KOPT-K1 (cell line): ENCODE measurements around the gene MYL5.
A peak's percentile ranks its signal among the peaks of the same experiment; 100 is the strongest.
"Not testable (repeated sequence)": the region's sequence is repeated elsewhere in the genome, so short reads cannot be mapped to it uniquely, and the experiment has no call there.

Experiments
- H3K27ac ChIP-seq: fragments of 200-600 bp; sonication (generic); 2 replicates; pipeline ENCODE4 v1.5.1; 2016; ENCODE audit warnings: antibody characterized with exemption, mild to moderate bottlenecking, low read depth, low read length; ENCODE audit not compliant: poor library complexity, severe bottlenecking
- H3K36me3 ChIP-seq: fragments of 200-600 bp; sonication (generic); 2 replicates; pipeline ENCODE4 v1.5.1; 2017; ENCODE audit warnings: antibody characterized with exemption, mild to moderate bottlenecking, low read length, moderate library complexity; ENCODE audit not compliant: insufficient read depth
- H3K9me3 ChIP-seq: fragments of 200-600 bp; sonication (generic); 2 replicates; pipeline ENCODE4 v1.5.1; 2017; ENCODE audit warnings: antibody characterized with exemption, low read length, mild to moderate bottlenecking; ENCODE audit not compliant: insufficient read depth, poor library complexity, severe bottlenecking

Gene MYL5

GRCh38 chr4:659851-660250, 14.5 kb upstream of the MYL5 start:
- Histone ChIP-seq H3K27ac (no peak overlapping the region), H3K36me3 (peaks cover 34% of the 10 kb centered on the region; the same call in 1 of the 2 replicates), H3K9me3 (no peaks in the 10 kb centered on the region)

GRCh38 chr4:660401-660800, 13.9 kb upstream of the MYL5 start:
- no peaks in the 10 kb centered on the region for H3K9me3 ChIP-seq
- peaks cover 34% of the 10 kb centered on the region; the same call in 1 of the 2 replicates for H3K36me3 ChIP-seq
- H3K27ac ChIP-seq = no peak overlapping the region

GRCh38 chr4:661231-661630, 13.1 kb upstream of the MYL5 start:
- H3K9me3 ChIP-seq = no peaks in the 10 kb centered on the region

GRCh38 chr4:661881-662761, 12.2 kb upstream of the MYL5 start:
- peaks cover 34% of the 10 kb centered on the region; the same call in 1 of the 2 replicates for H3K36me3 ChIP-seq
- H3K27ac ChIP-seq = no peak overlapping the region
- H3K9me3 ChIP-seq = no peaks in the 10 kb centered on the region

More at GRCh38 chr4:661231-661630, 13.1 kb upstream of the MYL5 start:
- no peak overlapping the region for H3K27ac ChIP-seq
- peaks cover 34% of the 10 kb centered on the region; the same call in 1 of the 2 replicates for H3K36me3 ChIP-seq

- peak overlapping the region; percentile 89 for H3K27ac ChIP-seq
Measured at GRCh38 chr4:663046-663437, 11.3 kb upstream of the MYL5 start.

GRCh38 chr4:663438-664428, 10.6 kb upstream of the MYL5 start:
- Histone ChIP-seq H3K9me3 (no peaks in the 10 kb centered on the region), H3K36me3 (peaks cover 34% of the 10 kb centered on the region; the same call in 1 of the 2 replicates), H3K27ac (peak overlapping the region; percentile 89)

More at GRCh38 chr4:663046-663437, 11.3 kb upstream of the MYL5 start:
- H3K36me3 ChIP-seq = peaks cover 34% of the 10 kb centered on the region; the same call in 1 of the 2 replicates
- no peaks in the 10 kb centered on the region for H3K9me3 ChIP-seq

GRCh38 chr4:664713-665231, 9.6 kb upstream of the MYL5 start:
- Histone ChIP-seq H3K36me3 (peaks cover 26% of the 10 kb centered on the region; the same call in 1 of the 2 replicates), H3K9me3 (no peaks in the 10 kb centered on the region), H3K27ac (peak overlapping the region; percentile 89)

GRCh38 chr4:665381-665750, 9.0 kb upstream of the MYL5 start:
- no peaks in the 10 kb centered on the region for H3K9me3 ChIP-seq
- H3K36me3 ChIP-seq = peaks cover 21% of the 10 kb centered on the region; the same call in 1 of the 2 replicates
- no peak overlapping the region for H3K27ac ChIP-seq

GRCh38 chr4:665751-666435, 8.4 kb upstream of the MYL5 start:
- Histone ChIP-seq H3K9me3 (no peaks in the 10 kb centered on the region), H3K27ac (no peak overlapping the region), H3K36me3 (peaks cover 21% of the 10 kb centered on the region; the same call in 1 of the 2 replicates)

- no peak overlapping the region for H3K27ac ChIP-seq
- H3K9me3 ChIP-seq = no peaks in the 10 kb centered on the region
- H3K36me3 ChIP-seq = peaks cover 22% of the 10 kb centered on the region; the same call in 1 of the 2 replicates
Measured at GRCh38 chr4:666436-666810, 7.9 kb upstream of the MYL5 start.

- Histone ChIP-seq H3K9me3 (no peaks in the 10 kb centered on the region), H3K36me3 (peaks cover 23% of the 10 kb centered on the region), H3K27ac (no peak overlapping the region)
Measured at GRCh38 chr4:666822-667544, 7.4 kb upstream of the MYL5 start.

- Histone ChIP-seq H3K27ac (no peak overlapping the region), H3K36me3 (peaks cover 23% of the 10 kb centered on the region), H3K9me3 (no peaks in the 10 kb centered on the region)
Measured at GRCh38 chr4:667545-667925, 6.8 kb upstream of the MYL5 start.

GRCh38 chr4:668219-668618, 6.1 kb upstream of the MYL5 start:
- H3K36me3 ChIP-seq = peaks cover 28% of the 10 kb centered on the region
- not testable (repeated sequence) for H3K27ac ChIP-seq, H3K9me3 ChIP-seq
